ENCODE results near the gene FN3K.

FN3K gene

DNA sequence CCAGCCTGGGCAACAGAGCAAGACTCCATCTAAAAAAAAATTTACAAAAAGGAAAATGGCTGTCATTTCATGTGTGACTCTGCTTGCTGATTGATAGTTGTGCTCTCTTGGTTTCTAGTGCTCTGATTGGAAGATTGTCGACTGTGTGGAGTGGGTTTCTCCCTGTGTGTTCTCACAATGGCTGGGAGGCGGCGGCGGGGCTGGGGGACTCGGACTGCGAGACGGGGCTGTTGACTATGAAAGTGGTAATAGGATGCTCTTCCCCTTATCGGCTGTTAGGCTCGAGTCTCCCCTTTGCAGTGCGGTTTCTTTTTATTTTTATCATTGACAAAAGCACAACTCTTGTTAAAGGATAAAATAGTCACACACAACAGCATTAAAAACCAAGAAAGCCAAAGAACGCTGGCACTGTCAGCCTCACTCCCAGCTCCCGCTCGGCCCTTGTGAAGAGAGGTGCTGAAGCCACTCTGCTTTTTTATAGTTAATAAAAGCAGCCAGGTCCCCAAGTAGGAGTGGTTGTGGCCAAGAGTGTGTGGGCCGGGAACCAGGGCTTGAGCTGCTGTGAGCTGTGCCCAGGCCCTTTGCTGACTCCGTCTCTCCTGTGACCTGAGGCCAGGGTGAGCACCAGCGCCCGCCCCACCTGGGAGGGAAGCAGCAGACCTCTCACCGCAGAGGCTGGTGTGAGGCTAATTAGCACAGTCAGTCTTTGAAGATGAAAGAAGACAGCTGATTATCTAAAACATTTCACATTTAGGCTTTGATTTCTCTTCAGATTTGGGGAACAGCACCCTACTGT lies 53.0 kb downstream of the FN3K start:
- no peak for DNase-seq
- intact Hi-C loops (cut with DNase I) = no loop called here

DNA sequence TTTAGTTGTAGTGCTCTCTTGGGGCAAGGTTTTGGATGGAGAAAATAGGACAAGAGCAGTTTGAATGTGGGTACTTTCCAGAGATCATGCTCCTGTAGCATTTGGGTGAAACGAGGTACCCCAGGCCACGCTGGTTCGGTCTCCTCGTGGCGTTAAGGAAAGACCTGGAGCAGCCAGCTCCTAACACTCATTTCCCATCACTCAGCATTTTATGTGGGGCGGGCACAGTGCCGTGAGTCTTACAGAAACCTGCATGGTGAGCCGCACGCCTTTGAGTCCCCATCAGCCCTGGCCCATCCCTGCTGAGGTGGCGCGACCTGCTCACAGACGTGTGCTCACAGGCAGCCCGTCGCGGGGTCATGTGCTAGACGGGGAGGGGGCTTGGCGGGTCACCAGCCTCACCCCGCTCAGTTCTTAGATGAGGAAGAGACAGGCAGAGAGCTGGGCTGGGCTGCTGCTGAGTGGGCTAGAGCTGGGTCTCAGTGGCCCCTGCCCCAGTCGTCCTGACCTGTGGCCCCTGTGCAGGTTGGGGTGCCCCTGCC lies 53.7 kb downstream of the FN3K start:
- intact Hi-C loops (cut with DNase I) = no loop called here
- no peak for DNase-seq

DNA sequence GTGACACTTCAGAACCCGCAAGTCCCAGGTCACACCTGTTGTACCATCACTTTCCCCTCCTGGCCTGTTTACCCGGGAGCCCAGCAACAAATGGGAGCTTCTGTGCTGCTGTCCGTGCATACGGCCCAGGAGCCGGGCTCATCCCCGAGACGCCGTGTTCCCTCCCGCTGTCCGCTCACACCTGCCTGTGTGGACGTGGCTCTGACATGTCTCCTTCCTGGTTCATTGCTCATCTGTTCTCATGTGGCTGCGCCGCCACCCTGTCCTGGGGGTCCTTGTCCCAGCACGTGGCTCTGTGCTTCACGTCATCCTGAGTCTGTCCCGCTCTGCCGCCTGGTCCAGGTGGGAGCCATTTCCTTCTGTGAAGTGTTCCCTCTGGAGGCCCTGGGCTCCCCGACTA lies 54.4 kb downstream of the FN3K start:
- intact Hi-C loops (cut with DNase I) = no loop called here
- no peak for DNase-seq

DNA sequence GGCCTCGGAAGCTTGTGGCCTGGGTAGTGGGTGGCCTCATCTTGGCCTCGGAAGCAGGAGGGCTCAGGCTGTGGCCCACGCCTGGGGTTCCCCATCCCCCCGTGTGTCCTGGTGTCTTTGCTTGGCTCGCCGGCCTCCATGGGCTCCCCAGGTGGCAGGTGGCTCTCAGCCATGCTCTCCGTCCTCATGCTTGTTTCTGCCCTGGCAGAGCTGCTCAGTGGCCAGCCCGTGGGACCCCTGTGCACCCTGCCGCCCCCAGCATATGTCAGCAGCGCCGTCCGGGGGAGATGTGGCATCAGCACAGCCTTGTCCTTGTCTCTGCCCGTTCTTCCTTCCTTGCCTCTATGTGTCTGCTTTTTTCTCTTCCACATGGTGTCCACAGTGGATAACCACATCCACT lies 55.0 kb downstream of the FN3K start:
- DNase-seq = no peak
- intact Hi-C loops (cut with DNase I) = no loop called here

DNA sequence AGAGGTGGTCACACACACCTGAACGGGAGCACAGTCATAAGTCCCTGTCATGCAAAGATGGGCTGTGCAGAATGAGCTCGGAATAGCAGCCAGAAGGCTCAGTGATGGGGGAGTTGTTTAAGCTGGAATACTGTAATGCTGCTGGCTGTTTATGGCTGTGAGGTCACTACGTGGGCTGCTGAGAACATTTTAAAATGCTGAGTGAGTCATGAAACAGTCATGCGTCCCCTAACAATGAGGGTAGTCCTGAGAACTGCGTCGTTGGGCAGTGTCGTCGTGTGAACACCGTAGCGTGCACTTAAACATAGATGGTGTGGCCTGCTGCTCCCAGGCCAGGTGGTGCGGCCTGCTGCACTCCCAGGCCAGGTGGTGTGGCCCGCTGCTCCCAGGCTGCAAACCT lies 56.1 kb downstream of the FN3K start:
- intact Hi-C loops (cut with DNase I) = no loop called here
- no peak for DNase-seq

DNA sequence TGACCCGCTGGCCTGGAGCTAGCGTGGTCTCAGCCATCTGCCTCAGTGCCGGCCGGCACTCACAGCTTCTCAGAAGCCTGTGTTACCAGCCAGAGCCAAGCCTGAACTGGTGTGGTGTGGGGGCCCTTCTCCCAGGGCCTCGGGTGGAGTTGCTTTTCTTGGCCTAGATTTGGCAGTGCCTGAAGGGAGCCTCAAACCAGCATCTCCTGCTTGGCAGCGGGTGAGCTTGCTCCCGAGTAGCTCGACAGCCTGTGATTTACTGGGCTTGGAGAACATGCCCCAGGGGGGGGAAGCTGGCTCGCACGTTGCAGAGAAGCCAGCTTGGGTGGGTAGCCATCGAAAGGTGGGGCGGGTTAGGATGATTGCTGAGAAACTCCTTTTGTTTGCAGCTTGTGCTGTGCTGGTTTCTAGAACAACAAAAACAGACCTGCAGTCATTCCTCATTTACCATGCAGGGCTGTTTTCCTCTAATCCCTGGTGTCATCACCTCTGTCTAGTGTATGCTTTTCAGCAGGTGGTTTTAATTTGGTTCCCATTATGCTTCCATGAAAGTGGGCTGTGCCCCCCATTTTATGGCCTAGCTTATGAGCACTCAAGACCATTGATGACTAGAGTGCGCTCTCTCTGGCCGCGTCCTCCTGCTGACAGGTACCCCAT lies 58.7 kb downstream of the FN3K start:
- intact Hi-C loops (cut with DNase I) = no loop called here
- DNase-seq = peak in 1 of 10 donors; percentile 71

DNA sequence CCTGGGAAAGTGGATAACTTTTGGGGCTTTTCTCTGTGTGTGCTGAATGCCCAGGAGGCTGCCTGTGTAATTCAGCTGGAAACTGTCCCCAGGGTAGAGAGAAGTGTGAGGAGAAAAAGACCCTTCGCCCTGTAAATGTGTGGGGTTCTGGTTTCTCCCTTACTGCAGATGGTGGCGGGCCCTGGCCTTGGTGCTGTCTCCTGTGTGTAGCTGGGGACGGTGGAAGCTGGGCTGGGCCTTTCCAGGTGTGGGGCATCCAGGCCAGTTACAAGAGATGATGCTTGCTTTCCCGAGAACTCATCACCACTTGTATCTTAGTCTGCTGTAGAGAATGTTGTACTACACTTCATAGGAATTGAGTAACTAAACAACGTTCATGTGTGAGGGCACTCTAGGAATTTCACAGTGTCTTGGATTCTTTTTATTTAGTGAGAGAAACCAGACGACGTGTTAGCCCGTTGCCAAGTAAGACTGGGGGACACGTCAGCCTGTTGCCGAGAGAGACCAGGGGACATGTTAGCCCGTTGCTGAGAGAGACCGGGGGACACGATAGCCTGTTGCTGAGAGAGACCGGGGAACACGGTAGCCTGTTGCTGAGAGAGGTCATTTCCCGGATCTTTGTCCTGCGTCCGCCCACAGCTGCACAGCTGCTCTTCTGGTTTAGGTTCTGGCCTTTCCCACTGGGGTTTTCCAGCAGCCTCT lies 59.5 kb downstream of the FN3K start:
- intact Hi-C loops (cut with DNase I) = no loop called here
- DNase-seq = no peak

DNA sequence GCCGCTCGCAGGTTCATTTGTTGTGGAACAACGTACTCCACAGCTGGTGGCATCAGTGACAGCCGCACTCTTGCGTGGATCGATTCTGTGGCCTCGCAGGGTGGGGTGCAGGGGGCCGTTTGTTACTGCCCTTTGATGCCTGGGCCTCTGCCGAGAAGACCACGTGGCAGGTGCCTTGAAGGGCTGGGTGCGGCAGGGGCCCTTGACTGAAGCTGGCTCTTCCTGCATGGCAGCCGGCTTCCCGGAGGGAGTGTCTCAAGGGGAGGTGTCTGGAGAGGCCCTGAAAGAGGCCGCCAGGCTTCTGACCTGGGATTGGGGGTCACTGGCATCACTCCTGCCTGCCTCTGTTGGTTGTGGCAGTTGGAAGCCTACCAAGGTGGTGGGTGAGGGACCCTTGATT lies 60.2 kb downstream of the FN3K start:
- no peak for DNase-seq
- intact Hi-C loops (cut with DNase I) = no loop called here

DNA sequence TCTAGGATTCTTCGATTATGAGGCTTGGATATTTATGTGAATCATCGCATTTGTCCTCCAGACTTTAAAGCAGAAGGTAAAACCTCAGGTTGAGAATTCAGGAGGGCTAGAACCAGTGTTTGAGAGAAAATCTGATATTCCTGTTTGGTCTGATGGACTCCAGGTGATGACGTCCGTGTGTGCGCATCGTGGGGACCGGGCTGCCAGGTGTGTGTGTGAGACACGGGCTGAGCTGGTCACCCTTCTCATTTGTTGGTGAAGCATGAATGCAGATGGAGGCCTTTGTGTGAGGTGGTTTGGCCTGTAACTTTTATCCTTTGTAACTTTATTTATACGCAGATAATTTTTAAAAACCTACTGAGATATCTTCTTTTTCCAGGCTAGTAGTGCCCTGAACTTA lies 61.6 kb downstream of the FN3K start:
- intact Hi-C loops (cut with DNase I) = no loop called here
- no peak for DNase-seq

DNA sequence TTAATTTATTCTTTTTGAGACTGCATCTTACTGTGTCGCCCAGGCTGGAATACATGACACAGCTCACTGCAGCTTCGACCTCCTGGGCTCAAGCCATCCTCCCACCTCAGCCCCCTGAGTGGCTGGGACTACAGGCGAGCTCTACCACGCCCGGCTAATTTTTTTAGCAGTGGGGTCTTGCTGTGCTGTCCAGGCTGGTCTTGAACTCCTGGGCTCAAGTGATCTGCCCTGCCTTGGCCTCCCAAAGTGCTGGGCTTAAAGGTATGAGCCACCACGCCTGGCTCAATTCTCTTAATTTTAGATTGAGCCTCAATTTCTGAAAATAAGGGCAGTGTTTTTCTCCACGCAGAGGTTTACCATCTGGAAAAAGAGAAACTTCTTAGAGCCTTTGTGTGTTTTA lies 63.3 kb downstream of the FN3K start:
- intact Hi-C loops (cut with DNase I) = no loop called here
- DNase-seq = no peak

DNA sequence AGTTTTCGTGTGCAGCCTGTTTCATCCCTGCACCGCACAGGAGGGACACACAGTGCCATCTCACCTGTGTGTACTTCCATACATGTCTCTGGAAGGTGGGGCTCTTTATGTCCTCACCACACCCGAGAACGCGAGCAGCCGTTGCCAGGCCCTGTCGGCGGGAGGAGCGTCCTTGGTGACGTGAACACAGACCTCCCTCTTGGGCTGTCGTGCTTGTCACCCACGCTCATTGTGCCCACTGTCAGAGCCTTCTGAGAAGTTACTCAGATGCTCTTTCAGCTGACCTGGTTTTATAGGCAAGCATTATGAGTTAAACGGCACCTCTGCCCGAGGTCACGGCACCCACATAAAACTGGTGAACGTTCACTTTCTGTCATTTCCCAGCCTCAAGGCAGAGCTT lies 64.2 kb downstream of the FN3K start:
- DNase-seq = no peak
- intact Hi-C loops (cut with DNase I) = no loop called here
